Measurements from ENCODE around the gene MYO1E. TPM values are rescaled to one million over a fixed set of nuclear protein-coding genes. Genes with fewer than 3 reads are reported as not detected.

The MYO1E gene
- total RNA-seq, 2 experiments from 2014 or later, result 20.3 to 22.7 TPM

- H3K9me3 Mint-ChIP-seq, result no peaks in the 10 kb centered on the region
- no peak overlapping the region for H3K27ac Mint-ChIP-seq
- H3K4me1 Mint-ChIP-seq (ENCODE audit: low read depth), result peaks cover 2% of the 10 kb centered on the region
- ATAC-seq (peak; percentile 39), DNase-seq (no peak)
- no peaks in the 10 kb centered on the region for H3K36me3 Mint-ChIP-seq (ENCODE audit: low read depth)
- intact Hi-C loops (cut with micrococcal nuclease), result no loop called here
- ChIA-PET POLR2A (interaction anchor here (1.0 kb wide), 1 partner anchor 11 kb away, joined by 4 read pairs; no protein-coding TSS in a partner anchor), CTCF (interaction anchor here (1.4 kb wide), 2 partner anchors 15 to 243 kb away, joined by 3 read pairs; no protein-coding TSS in a partner anchor)
- peaks cover 3% of the 10 kb centered on the region for H3K27me3 Mint-ChIP-seq
- TF ChIP-seq, protein P1, sequence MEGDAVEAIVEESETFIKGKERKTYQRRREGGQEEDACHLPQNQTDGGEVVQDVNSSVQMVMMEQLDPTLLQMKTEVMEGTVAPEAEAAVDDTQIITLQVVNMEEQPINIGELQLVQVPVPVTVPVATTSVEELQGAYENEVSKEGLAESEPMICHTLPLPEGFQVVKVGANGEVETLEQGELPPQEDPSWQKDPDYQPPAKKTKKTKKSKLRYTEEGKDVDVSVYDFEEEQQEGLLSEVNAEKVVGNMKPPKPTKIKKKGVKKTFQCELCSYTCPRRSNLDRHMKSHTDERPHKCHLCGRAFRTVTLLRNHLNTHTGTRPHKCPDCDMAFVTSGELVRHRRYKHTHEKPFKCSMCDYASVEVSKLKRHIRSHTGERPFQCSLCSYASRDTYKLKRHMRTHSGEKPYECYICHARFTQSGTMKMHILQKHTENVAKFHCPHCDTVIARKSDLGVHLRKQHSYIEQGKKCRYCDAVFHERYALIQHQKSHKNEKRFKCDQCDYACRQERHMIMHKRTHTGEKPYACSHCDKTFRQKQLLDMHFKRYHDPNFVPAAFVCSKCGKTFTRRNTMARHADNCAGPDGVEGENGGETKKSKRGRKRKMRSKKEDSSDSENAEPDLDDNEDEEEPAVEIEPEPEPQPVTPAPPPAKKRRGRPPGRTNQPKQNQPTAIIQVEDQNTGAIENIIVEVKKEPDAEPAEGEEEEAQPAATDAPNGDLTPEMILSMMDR (IDR thresholded peaks at IDR 0.05), result no peak
- no peak overlapping the region for H3K4me3 Mint-ChIP-seq
Measured at GRCh38 chr15:59360305-59360704, 12.4 kb downstream of the MYO1E start.

- ATAC-seq (no peak), DNase-seq (no peak)
- TF ChIP-seq, protein P1 (IDR thresholded peaks at IDR 0.05), result no peak
- Mint-ChIP-seq H3K4me1 (ENCODE audit: low read depth) (peaks cover 21% of the 10 kb centered on the region), H3K27me3 (peaks cover 5% of the 10 kb centered on the region), H3K4me3 (no peak overlapping the region), H3K27ac (no peak overlapping the region), H3K9me3 (no peaks in the 10 kb centered on the region), H3K36me3 (ENCODE audit: low read depth) (no peaks in the 10 kb centered on the region)
- ChIA-PET CTCF (interaction anchor here (1.6 kb wide), 1 partner anchor 27 kb away, joined by 4 read pairs; no protein-coding TSS in a partner anchor), POLR2A (no interaction called here)
- intact Hi-C loops (cut with micrococcal nuclease), result no loop called here
Measured at GRCh38 chr15:59355730-59356129, 16.9 kb downstream of the MYO1E start.

DNA sequence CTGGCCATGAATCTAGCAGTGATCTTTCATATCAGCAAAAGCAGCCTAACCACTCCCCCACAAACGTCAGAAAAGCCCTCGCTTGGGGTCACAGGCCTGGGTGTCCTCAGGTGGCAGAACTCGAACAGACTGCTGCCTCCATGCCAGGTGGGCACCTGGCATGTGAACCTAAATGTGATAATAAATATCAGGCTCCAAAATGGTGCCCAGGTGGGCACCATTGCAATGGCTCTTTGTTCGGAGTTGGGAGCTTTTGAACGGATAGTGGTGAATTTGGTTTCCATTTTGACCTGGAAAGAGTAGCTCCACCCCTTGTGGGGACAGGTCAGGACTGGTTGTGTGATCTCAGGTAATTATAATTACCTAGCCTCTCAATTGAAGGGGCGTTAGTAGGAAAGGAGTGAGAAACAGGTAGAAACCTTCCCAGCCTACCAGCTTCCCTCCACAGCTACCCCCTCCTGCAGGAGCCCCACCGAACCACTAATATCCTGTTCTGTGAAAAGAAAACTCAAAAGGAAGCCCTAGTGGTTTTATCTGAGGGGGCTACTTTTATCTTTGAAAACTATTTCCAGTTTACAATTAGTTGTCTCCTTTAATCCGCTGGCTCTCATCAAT is 18.1 kb downstream of the MYO1E start:
- ATAC-seq (no peak), DNase-seq (peak; percentile 19)
- CTCF ChIA-PET, result interaction anchor here (0.7 to 1.8 kb wide), 2 partner anchors 11 to 180 kb away, joined by 3 to 4 read pairs; no protein-coding TSS in a partner anchor
- peak overlapping the region; percentile 70 for H3K27ac Mint-ChIP-seq
- no peaks in the 10 kb centered on the region for H3K36me3 Mint-ChIP-seq (ENCODE audit: low read depth)
- no peak overlapping the region for H3K4me3 Mint-ChIP-seq
- POLR2A ChIA-PET, result interaction anchor here (0.9 to 1.2 kb wide), 2 partner anchors 54 to 176 kb away, joined by 3 to 4 read pairs; no protein-coding TSS in a partner anchor
- intact Hi-C loops (cut with micrococcal nuclease), result no loop called here
- H3K27me3 Mint-ChIP-seq, result peaks cover 5% of the 10 kb centered on the region
- H3K9me3 Mint-ChIP-seq, result no peaks in the 10 kb centered on the region
- TF ChIP-seq, protein P1 (IDR thresholded peaks at IDR 0.05), result no peak
- H3K4me1 Mint-ChIP-seq (ENCODE audit: low read depth), result peaks cover 30% of the 10 kb centered on the region

DNA sequence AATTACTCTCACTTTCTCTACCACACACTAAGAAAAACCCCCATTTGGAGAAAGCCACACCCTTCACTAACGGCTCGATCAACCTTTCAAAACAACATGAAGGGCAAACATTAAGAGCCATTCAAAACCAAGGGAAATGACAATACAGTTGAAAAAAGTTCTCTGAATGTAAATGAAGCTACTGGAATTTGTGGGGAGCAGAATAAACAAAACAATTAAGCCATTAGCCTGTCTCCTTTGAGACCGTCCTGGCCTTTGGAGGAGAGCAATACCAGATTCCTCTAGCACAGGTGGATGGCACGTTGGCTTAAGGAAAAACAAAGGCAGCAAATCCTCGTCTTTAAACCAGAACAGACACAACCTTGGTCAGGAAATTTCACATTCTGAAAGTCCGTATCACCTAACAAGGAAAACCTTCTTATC is 18.7 kb downstream of the MYO1E start:
- H3K27me3 Mint-ChIP-seq, result peaks cover 5% of the 10 kb centered on the region
- peak; percentile 41 for ATAC-seq
- peaks cover 33% of the 10 kb centered on the region for H3K4me1 Mint-ChIP-seq (ENCODE audit: low read depth)

More for the DNA sequence above, 18.7 kb downstream of the MYO1E start:
- CTCF ChIA-PET, result interaction anchor here (1.8 kb wide), 1 partner anchor 179 kb away, joined by 4 read pairs; no protein-coding TSS in a partner anchor
- Mint-ChIP-seq H3K36me3 (ENCODE audit: low read depth) (no peaks in the 10 kb centered on the region), H3K4me3 (peak overlapping the region; percentile 34), H3K27ac (peak overlapping the region; percentile 70), H3K9me3 (no peaks in the 10 kb centered on the region)
- TF ChIP-seq, protein P1 (IDR thresholded peaks at IDR 0.05), result no peak
- peak; percentile 21 for DNase-seq
- POLR2A ChIA-PET, result interaction anchor here (1.2 kb wide), 1 partner anchor 53 kb away, joined by 4 read pairs; no protein-coding TSS in a partner anchor
- intact Hi-C loops (cut with micrococcal nuclease), result no loop called here

All from activated CD8-positive, alpha-beta T cell treated with anti-CD3 and anti-CD28 coated beads for 36 hours (primary cell).